Panc1 (cell line): ENCODE measurements around the gene FBXO24. TPM values are rescaled to one million over a fixed set of nuclear protein-coding genes. Genes with fewer than 3 reads are reported as not detected.

Experiments used
- ATAC-seq: fragments of 200-7000 bp; cut with Tn5 transposase; 2 replicates; pipeline ENCODE4 v1.9.1; 2020; ENCODE audit warnings: mild to moderate bottlenecking, moderate library complexity
- BruUV-seq: library from RNA; stranded (reverse); fragments of 400-500 nt; replicated peaks from 2 replicates; lab custom pipeline; 2021; lab: Mats Ljungman, UMichigan
- CTCF ChIA-PET: fragments of 300-600 bp; sonication (Branson Sonifier 250); formaldehyde crosslinking; loops from one replicate; lab custom pipeline; 2022; ENCODE audit warnings: antibody characterized with exemption; lab: Charles Lee
- POLR2A ChIA-PET: fragments of 300-600 bp; sonication (Branson Sonifier 250); formaldehyde crosslinking; loops from one replicate; lab custom pipeline; 2022; ENCODE audit warnings: antibody characterized with exemption; lab: Charles Lee
- DNase-seq: peaks from one replicate; pipeline ENCODE4 v3.0.0-alpha.2; 2010; ENCODE audit warnings: low read depth, low spot score
- H3K27ac ChIP-seq: 2 replicates; pipeline ENCODE4 v1.5.1; 2011; ENCODE audit warnings: mild to moderate bottlenecking, low read length, inconsistent platforms
- H3K27me3 ChIP-seq: fragments of 200-500 bp; sonication (Bioruptor generic); 2 replicates; pipeline ENCODE4 v1.6.0; 2014; ENCODE audit warnings: low read length, inconsistent platforms; ENCODE audit not compliant: control insufficient read depth, insufficient read depth
- H3K36me3 ChIP-seq: fragments of 200-500 bp; sonication (Bioruptor generic); 2 replicates; pipeline ENCODE4 v1.5.1; 2014; ENCODE audit warnings: inconsistent platforms, mild to moderate bottlenecking, low read length, moderate library complexity; ENCODE audit not compliant: control insufficient read depth, insufficient read depth
- H3K4me1 ChIP-seq: 2 replicates; pipeline ENCODE4 v1.5.1; 2011; ENCODE audit warnings: inconsistent platforms, mild to moderate bottlenecking, low read length, moderate library complexity; ENCODE audit not compliant: control insufficient read depth, insufficient read depth
- H3K4me3 ChIP-seq, 2 experiments: 2 replicates each; pipeline ENCODE4 v1.5.1; 2011 to 2012; ENCODE audit warnings: low read depth in 2 of 2, low read length in 2 of 2, mild to moderate bottlenecking in 2 of 2, inconsistent platforms in 1 of 2, moderate library complexity in 1 of 2
- H3K9me3 ChIP-seq: fragments of 200-500 bp; sonication (Bioruptor generic); 2 replicates; pipeline ENCODE4 v1.5.1; 2014; ENCODE audit warnings: low read depth, mild to moderate bottlenecking, inconsistent platforms, low read length, moderate library complexity; ENCODE audit not compliant: control insufficient read depth, insufficient read depth
- CTCF ChIP-seq: fragments of 450-650 bp; IDR thresholded peaks from 2 replicates; pipeline ENCODE4 v1.5.1; 2017; ENCODE audit warnings: mild to moderate bottlenecking
- POLR2AphosphoS5 ChIP-seq: IDR thresholded peaks from 2 replicates; pipeline ENCODE4 v1.6.1; 2012; ENCODE audit warnings: mild to moderate bottlenecking, low read depth, low read length, moderate library complexity
- REST ChIP-seq, 2 experiments: IDR thresholded peaks; 2 replicates each; pipeline ENCODE4 v1.6.1; 2011 to 2012; ENCODE audit warnings: low read depth in 2 of 2, control low read depth in 1 of 2, low read length in 1 of 2, mild to moderate bottlenecking in 1 of 2, moderate library complexity in 1 of 2; ENCODE audit not compliant: insufficient read depth in 1 of 2
- SIN3A ChIP-seq: IDR thresholded peaks from 2 replicates; pipeline ENCODE4 v1.6.1; 2012; ENCODE audit warnings: low read depth, mild to moderate bottlenecking, low read length, moderate library complexity, borderline replicate concordance; ENCODE audit not compliant: insufficient read depth
- TCF7L2 ChIP-seq: IDR thresholded peaks from 2 replicates; pipeline ENCODE4 v1.6.1; 2011; ENCODE audit warnings: mild to moderate bottlenecking, low read depth, low read length, inconsistent platforms
- in situ Hi-C: cut with HindIII; loops from 2 replicates; pipeline ENCODE4 v1.10.0; 2016; ENCODE audit warnings: low sequenced_read_pairs, low pct_unique_long_range_greater_than_20kb
- intact Hi-C: fragments of 100-400 bp; cut with micrococcal nuclease; formaldehyde crosslinking; loops from one replicate; pipeline ENCODE4 v1.10.0; 2022; ENCODE audit not compliant: unreplicated experiment
- total RNA-seq: library from RNA; stranded (reverse); gene quantifications from one replicate; pipeline ENCODE4 v1.2.1, GENCODE V29; 2021; ENCODE audit not compliant: unreplicated experiment

The FBXO24 gene
- total RNA-seq, 1 experiment from 2014 or later, result 0.59 TPM

GRCh38 chr7:100543586-100543985, 42.5 kb upstream of the FBXO24 start:
- H3K4me1 ChIP-seq, result peaks cover 58% of the 10 kb centered on the region
- no peaks in the 10 kb centered on the region for H3K9me3 ChIP-seq
- ChIA-PET CTCF (no interaction called here), POLR2A (interaction anchor here (0.7 to 0.8 kb wide), 2 partner anchors 11 to 147 kb away, joined by 5 to 11 read pairs; no protein-coding TSS in a partner anchor)
- peak overlapping the region in 1 of 2 experiments; percentile 24; a peak in 2 of 4 replicates for H3K4me3 ChIP-seq
- H3K36me3 ChIP-seq, result no peaks in the 10 kb centered on the region
- no peaks in the 10 kb centered on the region for H3K27me3 ChIP-seq
- in situ Hi-C loops (no loop called here), intact Hi-C loops (no loop called here)
- no TSS peak for BruUV-seq
- peak overlapping the region; percentile 98 for H3K27ac ChIP-seq
- no peak for TF ChIP-seq TCF7L2
- TF ChIP-seq SIN3A, result no peak
- TF ChIP-seq CTCF, result no peak
- no peak for TF ChIP-seq POLR2AphosphoS5
- TF ChIP-seq REST (IDR thresholded peaks at IDR 0.05; ENCODE audit: insufficient read depth in 1 of 2, low read depth in 2 of 2, low read length in 1 of 2), result no peak
- DNase-seq (no peak), ATAC-seq (no peak)

GRCh38 chr7:100544386-100544785, 41.7 kb upstream of the FBXO24 start:
- H3K27me3 ChIP-seq, result no peaks in the 10 kb centered on the region
- DNase-seq, result no peak
- peaks cover 58% of the 10 kb centered on the region for H3K4me1 ChIP-seq
- CTCF ChIA-PET, result no interaction called here
- peak overlapping the region; percentile 98 for H3K27ac ChIP-seq
- no TSS peak for BruUV-seq
- in situ Hi-C loops, result no loop called here
- H3K36me3 ChIP-seq, result no peaks in the 10 kb centered on the region
- ATAC-seq, result no peak
- intact Hi-C loops, result no loop called here
- POLR2A ChIA-PET, result no interaction called here
- H3K9me3 ChIP-seq, result no peaks in the 10 kb centered on the region
- H3K4me3 ChIP-seq, result peak overlapping the region in 1 of 2 experiments; percentile 21; a peak in 1 of 4 replicates
- TF ChIP-seq REST (IDR thresholded peaks at IDR 0.05; ENCODE audit: insufficient read depth in 1 of 2, low read depth in 2 of 2, low read length in 1 of 2) (no peak), SIN3A (no peak), CTCF (no peak), TCF7L2 (no peak), POLR2AphosphoS5 (no peak)
